GM12865 (cell line): ENCODE data around the gene ASB6.
A peak's percentile ranks its signal among the peaks of the same experiment; 100 is the strongest.

Experiments
- DNase-seq: peaks from one replicate; pipeline ENCODE4 v3.0.0; 2010; ENCODE audit warnings: low read depth
- H3K4me3 ChIP-seq: 2 replicates; pipeline ENCODE4 v1.5.1; 2011; ENCODE audit warnings: mild to moderate bottlenecking, low read depth, low read length, control low read depth
- CTCF ChIP-seq: IDR thresholded peaks from 2 replicates; pipeline ENCODE4 v1.5.1; 2011; ENCODE audit warnings: low read length, control low read depth, low read depth, inconsistent platforms; ENCODE audit not compliant: insufficient read depth; ENCODE audit errors: missing control alignments

ASB6 gene

GRCh38 chr9:129641750-129642585 lies at the start of gene ASB6:
Gene ASB6, minus strand, starts transcription at chr9:129642151. Its CDS starts 152 bp downstream, at chr9:129641999.
- TF ChIP-seq CTCF: peak; percentile 85
- H3K4me3 ChIP-seq: peak within 1 kb of the TSS; percentile 95
- DNase-seq: peak; percentile 97

GRCh38 chr9:129688285-129689043 lies 46.5 kb upstream of the ASB6 start:
- TF ChIP-seq CTCF: no peak
- no peak overlapping the region for H3K4me3 ChIP-seq
- no peak for DNase-seq

GRCh38 chr9:129687391-129687790 lies 45.4 kb upstream of the ASB6 start:
- DNase-seq: no peak
- TF ChIP-seq CTCF: no peak
- H3K4me3 ChIP-seq: no peak overlapping the region

GRCh38 chr9:129686736-129687135 lies 44.8 kb upstream of the ASB6 start:
- DNase-seq: no peak
- H3K4me3 ChIP-seq: no peak overlapping the region
- TF ChIP-seq CTCF: no peak

- TF ChIP-seq CTCF: no peak
- no peak overlapping the region for H3K4me3 ChIP-seq
- no peak for DNase-seq
Observed at GRCh38 chr9:129685933-129686259, 43.9 kb upstream of the ASB6 start.

- H3K4me3 ChIP-seq: no peak overlapping the region
- no peak for DNase-seq
- no peak for TF ChIP-seq CTCF
Observed at GRCh38 chr9:129685220-129685932, 43.4 kb upstream of the ASB6 start.
